UCSD-AML1 (cell line): ENCODE results near the gene SYPL1.
"Not testable (repeated sequence)": the region's sequence is repeated elsewhere in the genome, so short reads cannot be mapped to it uniquely, and the experiment has no call there.

Source experiments
- DNase-seq: peaks from one replicate; lab custom pipeline; 2025; ENCODE audit not compliant: unreplicated experiment; lab: John Stamatoyannopoulos, UW

Gene SYPL1

DNA sequence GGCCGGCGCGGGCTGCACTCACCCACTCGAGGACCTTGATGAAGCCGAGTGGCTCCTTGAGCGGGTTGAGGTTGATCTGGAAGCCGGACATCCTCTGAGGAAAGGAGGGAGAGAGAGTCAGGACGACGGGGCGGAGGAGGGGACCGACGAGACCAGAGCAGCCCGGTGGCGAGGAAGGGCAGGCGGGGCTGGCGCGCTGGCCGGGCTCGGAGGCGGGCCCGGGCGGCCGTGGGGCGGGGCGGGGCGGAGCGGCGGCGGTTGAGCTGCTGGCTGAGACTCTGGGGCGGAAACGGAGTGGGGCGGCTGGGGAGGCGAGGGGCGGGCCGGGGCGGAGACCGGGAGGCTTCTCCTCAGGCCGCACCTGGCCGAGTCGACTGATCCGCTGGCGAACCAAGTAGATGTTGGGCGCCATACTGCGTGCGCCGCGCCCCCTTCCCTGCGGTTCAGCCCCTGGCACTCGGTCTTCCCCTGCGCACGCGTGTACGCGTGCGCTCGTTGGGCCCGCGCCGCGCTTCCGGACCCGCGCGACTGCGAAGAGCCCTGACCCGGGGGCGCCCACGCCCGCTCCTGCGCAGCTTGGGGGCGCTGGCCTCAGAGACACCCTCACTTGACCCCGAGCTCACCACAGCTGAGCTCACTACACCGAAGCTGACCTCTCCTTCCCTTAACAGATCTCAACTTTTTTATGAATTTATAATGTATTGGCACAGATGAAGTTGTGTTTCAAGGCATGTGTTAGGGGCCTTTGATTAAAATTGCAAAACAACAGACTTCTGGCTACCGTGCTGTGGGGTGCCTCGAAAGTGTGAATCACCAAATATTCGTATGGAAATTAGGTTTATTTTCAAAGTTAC, at the start of gene SYPL1:
SYPL1 (minus strand) TSS at position 195 of the 854 bp plus-strand sequence; CDS start at position 91, 104 bp downstream.
- DNase-seq, result peak; percentile 86

DNA sequence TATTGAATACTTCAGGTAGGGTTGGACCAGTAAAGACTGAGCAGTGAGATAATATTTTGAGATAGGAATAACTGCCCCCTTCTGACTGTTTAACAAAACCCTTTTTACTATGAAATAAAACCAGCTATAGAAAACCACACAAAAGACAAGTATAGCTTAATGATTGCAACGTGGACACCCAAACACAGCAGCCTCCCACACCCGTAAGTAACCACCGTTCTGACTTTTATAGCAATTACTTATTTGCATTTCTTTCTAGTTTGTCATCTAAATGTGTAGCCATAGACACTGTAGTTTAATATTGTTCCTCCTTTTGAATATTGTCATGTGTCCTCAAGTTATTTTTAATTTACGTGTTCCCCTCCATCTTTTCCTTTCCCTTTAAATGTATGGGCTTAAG, 42.9 kb upstream of the SYPL1 start:
- no peak for DNase-seq

DNA sequence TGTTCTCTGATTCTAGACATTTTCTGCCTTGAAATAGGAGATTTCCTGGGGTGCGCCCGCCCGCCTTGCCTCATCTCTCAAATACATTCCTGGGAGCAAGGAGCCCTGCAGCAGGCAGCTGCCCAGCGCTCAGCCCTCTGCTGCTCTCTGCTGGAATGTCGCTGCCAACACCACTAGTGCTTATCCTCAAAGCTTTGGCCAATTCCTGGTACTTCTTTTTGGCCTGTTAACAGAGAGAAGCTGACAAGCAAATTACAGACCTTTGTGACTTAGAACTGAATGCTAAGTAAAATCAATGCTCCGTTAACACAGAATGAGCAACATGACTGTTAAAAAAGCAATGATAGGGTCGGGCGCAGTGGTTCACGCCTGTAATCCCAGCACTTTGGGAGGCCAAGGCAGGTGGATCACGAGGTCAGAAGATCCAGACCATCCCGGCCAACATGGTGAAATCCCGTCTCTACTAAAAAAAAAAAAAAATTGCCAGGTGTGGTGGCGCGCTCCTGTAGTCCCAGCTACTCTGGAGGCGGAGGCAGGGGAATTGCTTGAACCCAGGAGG, 41.9 kb upstream of the SYPL1 start:
- DNase-seq, result peak; percentile 69

DNA sequence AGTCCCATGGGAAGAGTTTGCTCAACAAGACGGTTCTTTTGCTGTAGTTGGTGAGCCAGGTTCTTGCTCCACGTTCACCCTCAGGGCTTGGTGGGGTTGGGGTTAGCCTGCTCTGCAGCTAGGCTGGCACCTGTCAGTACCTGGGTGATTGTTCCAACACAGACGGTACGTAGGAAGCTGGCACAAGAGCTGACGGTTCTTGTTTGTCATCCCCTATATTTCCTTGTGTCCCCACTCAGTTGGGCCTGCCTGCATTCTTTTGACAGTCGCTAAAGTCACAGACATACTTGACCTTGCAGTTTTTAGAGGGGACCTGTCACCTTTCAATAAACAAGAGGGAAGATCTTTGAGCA, 40.2 kb upstream of the SYPL1 start:
- no peak for DNase-seq

DNA sequence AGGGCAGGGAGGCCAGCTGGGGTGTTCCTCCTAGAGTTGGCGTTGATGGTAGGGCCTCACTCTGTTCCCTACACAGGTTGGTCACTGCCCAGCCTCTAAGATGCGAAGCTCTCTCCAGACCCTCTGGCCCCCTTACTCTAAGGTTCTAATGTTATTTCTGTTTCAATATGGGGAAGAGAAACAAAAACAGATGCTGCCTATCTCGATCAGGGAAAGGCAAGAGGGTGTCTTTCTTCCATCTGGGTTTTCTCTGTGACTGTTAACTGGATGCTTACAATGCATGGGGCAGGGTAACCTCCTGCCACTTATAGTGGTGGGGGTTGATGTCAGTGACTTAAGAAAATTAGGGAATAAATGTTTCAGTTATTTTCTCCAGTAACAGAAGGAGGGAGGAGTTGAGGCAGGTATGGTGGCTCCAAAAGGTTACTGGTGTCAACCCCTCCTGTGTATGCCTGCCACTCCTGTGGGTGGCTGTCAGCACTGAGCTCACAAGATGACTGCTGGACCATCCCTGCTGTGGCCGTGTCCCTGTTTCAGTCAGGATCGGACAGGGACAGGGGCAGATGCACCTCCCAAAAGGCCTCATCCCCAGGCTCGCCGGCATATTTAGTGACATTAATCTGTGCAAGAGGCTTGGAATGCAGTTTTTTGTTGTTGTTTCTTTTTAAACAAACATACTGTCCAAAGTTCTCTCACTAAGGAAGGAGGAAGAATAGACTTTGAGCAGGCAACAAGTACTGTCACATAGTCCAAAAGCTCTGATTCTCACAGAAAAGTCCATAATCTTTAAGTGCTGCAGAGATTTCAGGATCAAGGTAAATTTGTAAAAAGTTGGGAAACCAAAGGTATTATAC, 39.6 kb upstream of the SYPL1 start:
- no peak for DNase-seq

DNA sequence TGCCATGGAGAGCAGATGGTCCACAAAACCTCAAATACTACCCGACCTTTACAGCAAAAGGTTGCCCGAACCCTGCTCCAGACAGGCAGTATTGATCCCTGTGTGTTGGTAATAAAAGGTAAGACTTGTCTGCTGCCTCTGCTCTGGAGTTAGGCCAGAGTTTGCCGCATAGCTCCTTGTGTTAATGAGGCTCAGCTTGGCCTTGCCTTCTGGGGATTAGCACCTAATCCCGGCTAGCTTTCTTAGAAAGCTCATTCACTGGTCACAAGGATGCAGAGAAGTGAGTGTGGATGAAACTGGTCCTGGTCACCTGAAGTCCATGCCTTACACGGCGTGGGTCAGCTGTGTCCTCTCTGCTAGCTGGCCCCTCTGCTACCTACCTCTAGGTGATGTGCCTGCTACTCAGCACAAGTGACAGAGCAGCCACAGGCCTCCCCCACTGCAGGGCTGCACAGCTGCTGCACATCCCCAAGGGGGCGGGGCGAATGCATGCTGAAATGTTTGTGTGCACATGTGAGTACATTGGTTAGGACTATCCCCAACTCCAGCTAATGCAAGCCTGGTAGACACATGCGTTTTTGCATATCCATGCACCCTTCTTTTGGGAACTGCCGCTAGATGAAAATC, 31.7 kb upstream of the SYPL1 start:
- no peak for DNase-seq

DNA sequence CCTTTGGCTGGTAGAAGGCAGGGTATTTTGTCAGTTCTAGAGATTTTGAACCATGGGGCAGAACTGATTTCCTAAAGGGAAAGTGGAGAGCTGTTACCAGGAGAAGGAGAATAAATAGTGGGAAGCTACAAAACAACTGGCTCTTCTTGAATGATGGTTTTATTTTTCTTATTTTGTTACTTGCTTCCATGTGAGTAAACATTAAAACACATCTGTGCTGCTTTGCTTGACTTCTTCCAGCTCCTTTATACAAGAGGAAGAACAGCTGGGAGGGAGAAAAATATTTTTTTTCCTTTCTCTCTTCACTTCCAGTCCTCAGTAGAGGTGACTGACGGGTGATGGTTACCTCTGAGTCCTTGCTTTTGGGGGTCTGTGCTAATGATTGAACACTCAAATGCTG, 30.0 kb upstream of the SYPL1 start:
- no peak for DNase-seq

DNA sequence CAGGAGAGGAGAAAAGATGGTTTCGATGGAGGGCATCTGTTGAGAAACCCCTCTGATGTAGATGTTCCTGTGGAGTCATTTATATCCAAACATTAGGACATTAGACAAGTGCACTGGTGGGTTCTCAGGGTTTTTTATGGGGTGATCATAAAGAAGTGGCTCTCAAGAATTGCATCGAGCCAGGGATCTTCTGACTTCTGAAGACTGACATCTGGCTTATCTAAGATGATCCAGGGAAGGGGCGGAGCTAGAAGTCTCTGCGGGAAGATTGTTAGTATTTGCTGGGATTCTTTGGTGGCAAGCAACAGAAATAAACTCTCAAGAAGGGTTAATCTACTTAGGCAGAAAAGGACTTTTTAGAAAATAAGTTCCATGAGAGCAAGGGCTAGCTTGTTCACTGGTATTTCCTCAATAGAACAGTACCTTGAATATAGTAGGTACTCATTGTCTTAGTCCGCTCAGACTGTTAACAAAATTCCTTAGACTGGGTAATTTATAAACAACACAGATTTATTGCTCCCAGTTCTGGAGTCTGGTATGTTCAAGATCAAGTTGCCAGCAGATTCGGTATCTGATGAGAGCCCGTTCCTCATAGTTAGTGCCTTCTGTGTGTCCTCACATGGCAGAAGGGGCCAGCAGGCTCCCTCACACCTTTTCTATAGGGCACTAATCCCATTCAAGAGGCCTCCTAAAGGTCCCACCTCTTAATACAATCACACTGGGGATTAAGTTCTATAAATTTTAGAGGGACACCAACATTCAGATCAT, 28.5 kb upstream of the SYPL1 start:
- DNase-seq, result no peak

DNA sequence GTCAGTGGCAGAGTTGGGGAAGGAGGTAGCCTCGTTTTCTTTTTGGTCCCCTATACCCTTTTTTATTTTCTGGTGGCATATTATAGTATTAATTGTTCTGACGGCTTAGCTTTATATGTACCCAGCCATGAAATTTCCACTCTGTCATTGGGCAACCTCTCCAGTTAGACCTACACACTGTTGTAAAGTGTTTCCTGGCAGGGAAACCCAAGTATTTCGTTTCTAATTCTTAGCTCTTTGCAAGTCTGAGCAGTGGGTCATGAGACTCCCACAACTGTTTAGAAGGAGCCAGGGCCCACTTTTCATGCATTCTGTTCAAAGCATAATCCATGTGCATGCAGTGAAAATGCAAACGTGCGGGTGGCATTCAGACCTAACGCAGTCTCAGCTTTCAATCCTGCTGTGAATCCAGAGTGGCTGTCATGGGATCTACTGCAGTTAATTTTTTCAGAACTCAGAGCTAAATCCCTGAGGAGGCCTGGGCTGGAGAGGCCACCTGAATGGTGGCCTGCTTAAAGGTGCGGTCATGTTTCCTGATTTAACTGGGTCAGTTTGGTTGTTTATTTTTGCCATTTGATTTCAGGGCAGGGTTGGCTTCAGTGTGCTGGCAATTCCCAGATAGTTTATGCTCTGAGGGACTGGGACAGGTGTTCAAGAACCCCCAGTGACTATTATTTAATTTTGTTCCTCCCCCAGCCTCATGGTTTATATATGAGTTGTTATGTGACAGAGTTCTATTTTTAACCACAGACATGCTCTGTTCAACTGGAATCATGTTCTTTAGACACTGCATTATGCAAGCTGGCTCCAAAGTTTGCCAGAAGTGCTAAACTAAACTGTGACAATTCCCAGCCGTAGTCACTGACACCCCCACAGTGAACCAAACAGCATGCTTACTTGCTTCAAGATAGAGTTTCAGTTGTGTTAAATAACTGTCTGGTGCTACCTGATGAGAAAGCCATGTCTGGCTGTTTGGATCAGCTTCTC, 27.4 kb upstream of the SYPL1 start:
- DNase-seq, result no peak

DNA sequence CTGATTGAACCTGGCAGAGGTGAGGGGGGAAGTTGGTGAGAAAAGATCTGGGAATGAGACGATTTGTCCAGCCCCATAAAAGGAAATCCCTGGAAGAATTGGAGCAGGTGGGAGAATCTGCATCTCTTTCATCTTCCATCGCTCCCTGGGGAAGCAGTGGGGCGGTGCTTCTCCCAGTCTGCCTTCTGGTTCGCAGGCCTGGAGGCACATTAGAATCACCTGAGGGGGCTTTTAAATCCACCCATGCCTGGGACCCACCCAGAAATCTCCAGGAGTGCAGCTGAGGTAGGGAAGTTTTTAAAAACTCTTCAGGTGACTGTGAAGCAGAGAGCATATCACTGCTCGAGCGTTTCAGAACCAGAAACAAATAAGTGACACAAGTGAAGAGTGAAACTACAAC, 26.7 kb upstream of the SYPL1 start:
- no peak for DNase-seq

DNA sequence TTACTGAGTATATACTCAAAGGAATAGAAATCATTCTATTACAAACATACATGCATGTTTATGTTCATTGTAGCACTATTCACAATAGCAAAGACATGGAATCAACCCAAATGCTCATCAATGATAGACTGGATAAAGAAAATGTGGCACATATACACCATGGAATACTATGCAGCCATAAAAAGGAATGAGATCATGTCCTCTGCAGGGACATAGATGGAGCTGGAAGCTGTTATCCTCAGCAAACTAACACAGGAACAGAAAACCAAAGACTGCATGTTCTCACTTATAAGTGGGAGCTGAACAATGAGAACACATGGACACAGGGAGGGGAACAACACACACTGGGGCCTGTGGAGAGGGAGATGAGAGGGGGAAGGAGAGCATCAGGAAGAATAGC, 26.1 kb upstream of the SYPL1 start:
- not testable (repeated sequence) for DNase-seq

DNA sequence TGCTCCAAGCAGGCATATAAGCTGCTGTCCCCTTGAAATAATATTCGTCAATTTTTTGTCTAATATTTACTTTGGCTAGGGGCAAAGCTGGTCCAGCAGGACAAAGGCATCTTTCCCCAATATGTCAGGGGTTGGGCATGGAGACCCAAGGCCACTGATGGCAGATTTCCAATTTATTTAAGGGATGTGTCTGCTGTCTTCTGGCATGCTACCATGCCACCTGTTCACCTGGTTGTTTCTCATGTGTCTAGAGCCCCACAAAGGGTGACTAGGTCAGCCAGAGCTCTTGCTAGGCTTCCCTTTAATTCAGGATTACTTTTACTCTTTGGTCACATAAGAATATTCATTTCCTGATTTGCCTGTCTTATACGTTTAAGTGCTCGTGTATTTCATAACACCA, 22.1 kb upstream of the SYPL1 start:
- no peak for DNase-seq

DNA sequence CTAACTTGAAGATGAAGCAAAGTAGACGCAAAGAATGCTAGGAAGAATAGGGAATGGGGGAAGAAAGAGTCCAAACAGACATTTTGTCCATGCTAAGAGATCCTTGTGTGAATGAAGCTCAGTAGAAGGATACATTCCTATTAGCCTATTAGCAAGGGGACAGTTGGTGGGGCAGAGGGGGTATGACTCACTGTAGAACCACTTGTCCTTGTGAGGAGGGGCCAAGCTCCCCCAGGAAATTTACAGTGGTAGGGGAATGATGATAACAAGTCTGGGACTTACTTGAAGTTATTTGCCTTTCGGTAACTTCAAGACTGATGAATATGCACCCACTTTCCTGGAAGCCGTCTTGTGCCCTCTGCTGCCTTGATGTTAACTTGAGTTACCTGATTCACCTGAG, 17.2 kb upstream of the SYPL1 start:
- DNase-seq, result no peak

DNA sequence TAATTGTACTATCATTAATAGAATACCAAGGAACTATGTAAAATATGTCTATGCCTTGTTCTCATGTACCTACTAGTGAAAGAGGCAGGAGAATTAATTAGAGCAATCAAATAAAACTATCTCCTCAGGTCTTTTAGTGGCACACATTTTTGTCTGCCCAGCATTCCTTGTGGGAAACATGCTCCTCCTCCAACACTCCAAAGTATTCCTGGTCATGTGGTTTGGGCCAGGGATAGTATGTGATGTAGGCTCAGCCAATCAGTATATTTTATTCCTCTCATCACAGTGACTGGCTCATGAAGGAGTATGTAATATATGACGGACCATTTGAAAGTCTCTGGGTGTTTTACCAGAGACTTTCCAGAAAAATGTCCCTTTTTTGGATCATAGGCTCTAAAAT, 16.7 kb upstream of the SYPL1 start:
- no peak for DNase-seq

DNA sequence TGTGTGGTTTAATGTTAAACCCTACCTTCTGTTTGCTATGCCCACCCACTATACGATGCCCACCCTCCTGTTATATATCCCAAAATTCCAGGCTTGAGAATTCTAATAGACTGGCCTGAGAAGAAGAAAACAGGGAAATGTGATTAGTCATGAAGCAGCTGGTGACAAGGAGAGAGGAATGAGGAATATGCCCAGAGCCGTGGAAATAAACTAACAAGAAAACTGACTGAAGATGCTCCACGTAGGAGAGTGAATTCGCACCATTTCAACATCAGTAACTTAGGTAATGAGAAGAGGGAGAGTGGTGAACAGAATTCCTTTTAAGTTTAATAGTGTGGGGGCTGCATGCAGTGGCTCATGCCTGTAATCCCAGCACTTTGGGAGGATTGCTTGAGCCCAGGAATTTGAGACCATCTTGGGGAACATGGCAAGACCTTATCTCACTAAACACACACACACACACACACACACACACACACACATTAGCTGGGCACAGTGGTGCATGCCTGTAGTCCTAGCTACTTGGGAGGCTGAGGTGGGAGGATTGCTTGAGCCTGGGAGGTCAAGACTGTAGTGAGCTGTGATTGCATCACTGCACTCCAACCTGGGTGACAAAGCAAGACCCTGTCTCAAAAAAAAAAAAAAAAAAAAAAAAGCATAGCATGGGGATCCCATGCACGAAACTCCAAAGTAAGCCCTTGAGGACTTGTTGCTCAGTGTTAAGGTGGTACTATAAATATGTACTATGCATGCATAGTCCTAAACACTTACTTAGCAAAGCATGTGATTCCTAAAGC, 16.1 kb upstream of the SYPL1 start:
- no peak for DNase-seq

DNA sequence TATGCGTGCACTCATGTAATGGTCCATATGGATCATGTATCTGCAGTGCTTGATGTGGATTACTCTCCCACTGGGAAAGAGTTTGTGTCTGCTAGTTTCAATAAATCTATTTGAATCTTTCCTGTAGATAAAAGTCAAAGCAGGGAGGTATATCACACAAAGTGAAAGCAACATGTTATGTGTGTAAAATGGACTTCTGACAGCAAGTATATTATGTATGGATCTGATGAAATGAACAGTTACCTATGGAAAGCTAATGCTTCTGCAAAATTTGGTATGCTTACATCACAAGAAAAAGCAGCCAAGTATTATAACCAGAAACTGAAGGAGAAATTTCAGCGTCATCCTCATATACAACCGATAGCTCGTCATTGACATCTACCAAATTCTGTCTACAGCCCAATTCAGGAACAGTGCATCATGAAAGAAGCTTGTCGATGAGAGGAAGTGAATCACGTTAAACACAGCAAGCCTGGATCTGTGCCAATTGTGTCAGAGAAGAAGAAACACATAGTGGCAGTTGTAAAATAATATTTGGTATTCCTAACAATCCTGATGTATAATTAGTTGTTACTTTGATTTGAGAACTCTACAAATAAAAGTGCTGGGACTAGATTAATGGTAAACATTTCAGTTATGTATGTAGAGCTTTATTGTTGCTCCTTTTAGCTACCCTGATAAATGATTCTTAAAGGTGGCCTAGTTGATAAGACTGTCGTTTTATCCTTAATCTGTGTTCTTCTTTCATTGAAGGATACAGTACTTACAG, 14.2 kb upstream of the SYPL1 start:
- DNase-seq, result no peak

DNA sequence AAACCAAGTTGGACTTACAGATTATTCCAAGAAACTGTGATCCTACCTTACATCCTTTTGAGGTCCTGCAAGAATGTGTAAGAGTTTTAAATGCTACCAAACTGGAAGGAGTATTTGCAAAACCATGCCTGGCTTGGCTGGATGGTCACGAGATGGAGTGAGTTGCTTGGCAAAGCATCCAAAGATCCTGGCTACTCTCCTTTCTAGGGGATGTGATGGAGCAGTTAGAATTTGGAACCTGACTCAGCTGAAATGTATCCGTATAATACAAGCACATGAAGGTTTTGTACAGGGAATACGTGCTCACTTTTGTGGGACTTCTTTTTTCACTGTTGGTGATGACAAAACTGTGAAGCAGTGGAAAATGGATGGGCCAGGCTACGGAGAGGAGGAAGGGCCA, 13.3 kb upstream of the SYPL1 start:
- no peak for DNase-seq

DNA sequence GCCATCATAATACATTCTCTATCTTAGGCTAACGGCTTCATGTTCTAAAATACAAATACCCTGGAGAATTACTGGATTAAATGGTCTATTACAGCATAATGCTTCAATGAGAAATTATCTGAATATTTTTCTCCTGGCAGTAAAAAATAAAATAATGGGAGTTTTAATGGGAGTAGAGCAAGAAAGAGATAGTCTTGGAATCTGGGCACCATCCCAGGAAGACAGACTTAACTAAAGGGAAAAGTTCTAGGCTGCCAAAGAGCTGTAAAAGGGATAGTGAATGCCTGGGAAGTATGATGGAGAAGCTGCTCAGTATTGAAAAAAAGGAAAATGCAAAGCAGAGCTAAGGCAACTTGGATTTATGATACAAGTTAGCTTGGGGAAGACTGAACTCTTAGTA, 12.1 kb upstream of the SYPL1 start:
- no peak for DNase-seq
